GM12878 (cell line): ENCODE results near the gene PRDM16. TPM values are rescaled to one million over a fixed set of nuclear protein-coding genes. Genes with fewer than 3 reads are reported as not detected.

ENCODE experiments used
- BHLHE40 ChIP-seq, 2 experiments: fragments of 450-650 bp in 1 of 2; IDR thresholded peaks; 2 replicates each; pipeline ENCODE4 v1.6.1; 2011 to 2017; ENCODE audit warnings: low read depth in 2 of 2, borderline replicate concordance in 1 of 2, improper control_type of control experiment in 1 of 2, low read length in 1 of 2, mild to moderate bottlenecking in 1 of 2
- CEBPZ ChIP-seq: fragments of 150-350 bp; IDR thresholded peaks from 2 replicates; pipeline ENCODE4 v1.6.1; 2016; ENCODE audit warnings: low read depth, low read length
- FOXM1 ChIP-seq: IDR thresholded peaks from 2 replicates; pipeline ENCODE4 v1.6.1; 2012; ENCODE audit warnings: low read depth, mild to moderate bottlenecking, inconsistent platforms, low read length, moderate library complexity
- HDGF ChIP-seq: fragments of 450-650 bp; IDR thresholded peaks from 2 replicates; pipeline ENCODE4 v1.6.1; 2016; ENCODE audit warnings: antibody characterized with exemption
- IRF3 ChIP-seq: fragments of 450-650 bp; IDR thresholded peaks from 2 replicates; pipeline ENCODE4 v1.6.1; 2014; ENCODE audit warnings: mild to moderate bottlenecking
- MLLT1 ChIP-seq: fragments of 450-650 bp; IDR thresholded peaks from 2 replicates; pipeline ENCODE4 v1.6.1; 2016; ENCODE audit warnings: mild to moderate bottlenecking
- TARDBP ChIP-seq: IDR thresholded peaks from 2 replicates; pipeline ENCODE4 v1.6.1; 2016; ENCODE audit warnings: borderline replicate concordance
- polyA plus RNA-seq, 11 experiments: library from polyadenylated mRNA; depleted of rRNA in 4 of 11; unstranded in 6 of 11; stranded (reverse) in 5 of 11; fragments of >200 nt; fragmentation: Nextera tagmentation in 4 of 11; fragmentation: Illumina TruSeq in 1 of 11; extraction: Ambion mirVana in 4 of 11; extraction: Trizol in 1 of 11; gene quantifications; 1 replicate in 1 of 11; 2 replicates in 10 of 11; pipeline versions ENCODE4 v1.2.1 to v1.2.3, GENCODE V29; 2011 to 2016; ENCODE audit warnings: inconsistent platforms in 2 of 11, missing spikeins in 2 of 11, low read depth in 1 of 11
- total RNA-seq, 4 experiments: library from RNA; depleted of rRNA in 3 of 4; stranded (reverse); fragments of >200 nt in 3 of 4; fragmentation: Illumina TruSeq in 1 of 4; extraction: Trizol in 1 of 4; gene quantifications; 2 replicates each; pipeline versions ENCODE4 v1.2.1 to v1.2.3, GENCODE V29; 2013 to 2021
- TF ChIP-seq, protein P1 (sequence below): fragments of 450-650 bp; IDR thresholded peaks from 2 replicates; pipeline ENCODE4 v1.6.1; 2018; ENCODE audit warnings: mild to moderate bottlenecking, low read depth, moderate library complexity; ENCODE audit not compliant: partially characterized antibody
- TF ChIP-seq, protein P2 (sequence below): IDR thresholded peaks from 2 replicates; pipeline ENCODE4 v1.6.1; 2012; ENCODE audit warnings: low read depth, low read length, improper control_type of control experiment

Gene PRDM16
- total and polyA plus RNA-seq, 10 of the 15 experiments (the other 5 are each of a cell fraction or from before 2014, with no cell fraction given): 0.03 TPM; not detected in 9

DNA sequence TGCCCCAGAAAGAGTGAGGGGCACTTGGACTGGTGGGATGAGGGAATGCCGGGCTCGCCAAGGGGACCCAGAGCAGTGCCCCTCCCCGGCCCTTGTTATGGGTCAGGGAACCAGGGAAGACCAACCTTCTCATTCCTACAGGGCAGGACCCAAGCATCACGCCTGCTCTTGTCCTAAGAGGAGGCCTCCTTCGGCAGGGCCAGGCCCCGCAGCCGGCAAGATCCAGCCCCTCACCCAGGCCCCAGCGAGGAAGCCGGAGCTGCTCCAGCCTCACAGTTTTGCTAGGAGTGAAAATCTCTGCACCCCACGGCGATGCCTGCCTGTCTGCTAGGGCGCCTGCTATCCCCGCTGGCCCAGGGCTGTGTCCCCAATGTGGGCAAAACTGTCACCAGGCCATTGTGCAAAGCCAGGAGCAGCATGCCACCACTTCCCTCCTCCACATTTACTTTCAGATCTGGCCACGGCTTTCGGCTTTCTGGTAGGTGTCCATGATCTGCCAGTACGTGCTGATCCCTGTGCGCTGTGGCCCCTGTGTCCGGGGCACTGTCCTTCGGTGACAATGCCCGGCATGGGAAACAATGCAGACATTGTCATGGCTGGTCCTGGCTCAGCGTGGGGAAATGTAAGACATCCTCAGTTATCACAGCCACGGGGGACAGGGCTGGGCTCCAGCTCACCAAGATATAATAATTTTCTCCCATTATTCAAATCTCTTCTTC lies 38.2 kb upstream of the PRDM16 start (continued):
- TF ChIP-seq CEBPZ: no peak
- TF ChIP-seq TARDBP: no peak
- TF ChIP-seq BHLHE40 (IDR thresholded peaks at IDR 0.05; ENCODE audit: borderline replicate concordance in 1 of 2, low read depth in 2 of 2, low read length in 1 of 2): no peak
- TF ChIP-seq HDGF: no peak
- TF ChIP-seq, protein P1, sequence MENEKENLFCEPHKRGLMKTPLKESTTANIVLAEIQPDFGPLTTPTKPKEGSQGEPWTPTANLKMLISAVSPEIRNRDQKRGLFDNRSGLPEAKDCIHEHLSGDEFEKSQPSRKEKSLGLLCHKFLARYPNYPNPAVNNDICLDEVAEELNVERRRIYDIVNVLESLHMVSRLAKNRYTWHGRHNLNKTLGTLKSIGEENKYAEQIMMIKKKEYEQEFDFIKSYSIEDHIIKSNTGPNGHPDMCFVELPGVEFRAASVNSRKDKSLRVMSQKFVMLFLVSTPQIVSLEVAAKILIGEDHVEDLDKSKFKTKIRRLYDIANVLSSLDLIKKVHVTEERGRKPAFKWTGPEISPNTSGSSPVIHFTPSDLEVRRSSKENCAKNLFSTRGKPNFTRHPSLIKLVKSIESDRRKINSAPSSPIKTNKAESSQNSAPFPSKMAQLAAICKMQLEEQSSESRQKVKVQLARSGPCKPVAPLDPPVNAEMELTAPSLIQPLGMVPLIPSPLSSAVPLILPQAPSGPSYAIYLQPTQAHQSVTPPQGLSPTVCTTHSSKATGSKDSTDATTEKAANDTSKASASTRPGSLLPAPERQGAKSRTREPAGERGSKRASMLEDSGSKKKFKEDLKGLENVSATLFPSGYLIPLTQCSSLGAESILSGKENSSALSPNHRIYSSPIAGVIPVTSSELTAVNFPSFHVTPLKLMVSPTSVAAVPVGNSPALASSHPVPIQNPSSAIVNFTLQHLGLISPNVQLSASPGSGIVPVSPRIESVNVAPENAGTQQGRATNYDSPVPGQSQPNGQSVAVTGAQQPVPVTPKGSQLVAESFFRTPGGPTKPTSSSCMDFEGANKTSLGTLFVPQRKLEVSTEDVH: no peak
- no peak for TF ChIP-seq FOXM1
- no peak for TF ChIP-seq MLLT1
- TF ChIP-seq, protein P2, sequence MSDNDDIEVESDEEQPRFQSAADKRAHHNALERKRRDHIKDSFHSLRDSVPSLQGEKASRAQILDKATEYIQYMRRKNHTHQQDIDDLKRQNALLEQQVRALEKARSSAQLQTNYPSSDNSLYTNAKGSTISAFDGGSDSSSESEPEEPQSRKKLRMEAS: no peak
- TF ChIP-seq IRF3: no peak
- TF ChIP-seq, all 136 proteins: peak for 0
